HG03064 (cell line): Measurements from ENCODE around the gene PDPK1.
"Not testable (repeated sequence)": the region's sequence is repeated elsewhere in the genome, so short reads cannot be mapped to it uniquely, and the experiment has no call there.

Experiments
- ATAC-seq: cut with Tn5 transposase; IDR thresholded peaks from one replicate; pipeline ENCODE4 v1.9.1; 2021; ENCODE audit warnings: low read depth; ENCODE audit not compliant: unreplicated experiment

Gene PDPK1

GRCh38 chr16:2584729-2585650 is 47.2 kb downstream of the PDPK1 start:
- no peak for ATAC-seq

- no peak for ATAC-seq
These were observed 47.8 kb downstream of the PDPK1 start for GRCh38 chr16:2585651-2586081.

- no peak for ATAC-seq
These were observed 48.4 kb downstream of the PDPK1 start for GRCh38 chr16:2586241-2586640.

- no peak for ATAC-seq
These were observed 49.2 kb downstream of the PDPK1 start for GRCh38 chr16:2586901-2587480.

GRCh38 chr16:2587891-2588565 is 50.2 kb downstream of the PDPK1 start:
- ATAC-seq: no peak

- ATAC-seq: no peak
These were observed 53.8 kb downstream of the PDPK1 start for GRCh38 chr16:2591476-2592240.

- no peak for ATAC-seq
These were observed 55.0 kb downstream of the PDPK1 start for GRCh38 chr16:2592786-2593185.

GRCh38 chr16:2595393-2596205 is 57.8 kb downstream of the PDPK1 start:
- ATAC-seq: no peak

- no peak for ATAC-seq
These were observed 59.1 kb downstream of the PDPK1 start for GRCh38 chr16:2596747-2597559.

GRCh38 chr16:2597560-2597902 is 59.7 kb downstream of the PDPK1 start:
- ATAC-seq: no peak

- no peak for ATAC-seq
These were observed 60.4 kb downstream of the PDPK1 start for GRCh38 chr16:2598133-2598641.

GRCh38 chr16:2598723-2599122 is 60.9 kb downstream of the PDPK1 start:
- ATAC-seq: no peak

- ATAC-seq: not testable (repeated sequence)
These were observed 61.3 kb downstream of the PDPK1 start for GRCh38 chr16:2599165-2599564.

- ATAC-seq: not testable (repeated sequence)
These were observed 62.0 kb downstream of the PDPK1 start for GRCh38 chr16:2599785-2600184.

GRCh38 chr16:2601301-2602025 is 63.6 kb downstream of the PDPK1 start:
- ATAC-seq: not testable (repeated sequence)

GRCh38 chr16:2602175-2602574 is 64.4 kb downstream of the PDPK1 start:
- ATAC-seq: not testable (repeated sequence)

GRCh38 chr16:2603165-2604015 is 65.6 kb downstream of the PDPK1 start:
- no peak for ATAC-seq
